Fibroblast of lung (primary cell): ENCODE data around the gene SP5. TPM values are rescaled to one million over a fixed set of nuclear protein-coding genes. Genes with fewer than 3 reads are reported as not detected.

Experiments
- DNase-seq, 2 donors: peaks; one replicate each; pipeline versions ENCODE4 v3.0.0 to v3.0.0-alpha.2; 2010; ENCODE audit warnings: low read depth in 2 of 2
- H2AFZ ChIP-seq: 2 replicates; pipeline ENCODE4 v1.5.1; 2012; ENCODE audit warnings: low read length, control low read depth, inconsistent platforms
- H3K27ac ChIP-seq: 2 replicates; pipeline ENCODE4 v1.5.1; 2011; ENCODE audit warnings: low read length, control low read depth; ENCODE audit not compliant: insufficient read depth
- H3K27me3 ChIP-seq: 2 replicates; pipeline ENCODE4 v1.5.1; 2011; ENCODE audit warnings: mild to moderate bottlenecking, low read length; ENCODE audit not compliant: control insufficient read depth, insufficient read depth
- H3K36me3 ChIP-seq: 2 replicates; pipeline ENCODE4 v1.5.1; 2011; ENCODE audit warnings: low read length; ENCODE audit not compliant: control insufficient read depth, insufficient read depth
- H3K4me1 ChIP-seq: 2 replicates; pipeline ENCODE4 v1.5.1; 2011; ENCODE audit warnings: low read length; ENCODE audit not compliant: control insufficient read depth, insufficient read depth; ENCODE audit errors: extremely low read depth
- H3K4me2 ChIP-seq: 2 replicates; pipeline ENCODE4 v1.5.1; 2011; ENCODE audit warnings: low read length, control low read depth; ENCODE audit not compliant: insufficient read depth; ENCODE audit errors: extremely low read depth
- H3K4me3 ChIP-seq, 4 experiments: fragments of 200-600 bp in 1 of 4; sonication (generic) in 1 of 4; replicated peaks in 1 of 4; 2 replicates each; pipeline ENCODE4 v1.5.1; 2011 to 2016; ENCODE audit warnings: low read length in 4 of 4, low read depth in 3 of 4, mild to moderate bottlenecking in 3 of 4, control low read depth in 2 of 4, inconsistent platforms in 1 of 4, mixed read lengths in 1 of 4; ENCODE audit not compliant: insufficient read depth in 1 of 4; ENCODE audit errors: control extremely low read depth in 1 of 4
- H3K79me2 ChIP-seq: 2 replicates; pipeline ENCODE4 v1.5.1; 2012; ENCODE audit warnings: mild to moderate bottlenecking, low read length, inconsistent platforms; ENCODE audit not compliant: control insufficient read depth, insufficient read depth
- H3K9ac ChIP-seq: 2 replicates; pipeline ENCODE4 v1.5.1; 2011; ENCODE audit warnings: mild to moderate bottlenecking, low read length, control low read depth; ENCODE audit not compliant: insufficient read depth
- H3K9me3 ChIP-seq: 2 replicates; pipeline ENCODE4 v1.5.1; 2012; ENCODE audit warnings: low read depth, low read length; ENCODE audit not compliant: control insufficient read depth, insufficient read depth
- H4K20me1 ChIP-seq: 2 replicates; pipeline ENCODE4 v1.5.1; 2011; ENCODE audit warnings: low read length; ENCODE audit not compliant: control insufficient read depth, insufficient read depth; ENCODE audit errors: extremely low read depth
- CTCF ChIP-seq, 2 donors: IDR thresholded peaks in 1 of 2; conservative IDR thresholded peaks in 1 of 2; 1 replicate in 1 of 2; 2 replicates in 1 of 2; pipeline ENCODE4 v1.5.1; 2011 to 2012; ENCODE audit warnings: low read length in 2 of 2, control low read depth in 1 of 2, inconsistent platforms in 1 of 2, low read depth in 1 of 2, mild to moderate bottlenecking in 1 of 2
- EZH2 ChIP-seq: IDR thresholded peaks from 2 replicates; pipeline ENCODE4 v1.5.1; 2012; ENCODE audit warnings: low read length, control low read depth, mild to moderate bottlenecking; ENCODE audit errors: missing control alignments
- polyA plus RNA-seq, 2 donors: library from polyadenylated mRNA; depleted of rRNA in 1 of 2; stranded (reverse) in 1 of 2; unstranded in 1 of 2; fragments of >200 nt; gene quantifications; 2 replicates each; pipeline ENCODE4 v1.2.1, GENCODE V29; 2011 to 2012; ENCODE audit warnings: missing spikeins in 1 of 2
- total RNA-seq: library from RNA; depleted of rRNA; stranded (reverse); fragments of >200 nt; gene quantifications from 2 replicates; pipeline ENCODE4 v1.2.1, GENCODE V29; 2014

SP5 gene
- total and polyA plus RNA-seq, 2 donors (not counting 1 experiment from before 2014, with no cell fraction given): under 0.01 TPM; not detected in 1

- Histone ChIP-seq H3K27ac (no peak overlapping the region), H3K9me3 (no peaks in the 10 kb centered on the region), H3K79me2 (no peaks in the 10 kb centered on the region), H3K27me3 (peaks cover 66% of the 10 kb centered on the region), H4K20me1 (no peaks in the 10 kb centered on the region), H3K9ac (no peak overlapping the region), H3K4me1 (peaks cover 2% of the 10 kb centered on the region), H2AFZ (no peak overlapping the region), H3K4me2 (no peak overlapping the region), H3K4me3 (no peak overlapping the region), H3K36me3 (no peaks in the 10 kb centered on the region)
- no peak for DNase-seq
- TF ChIP-seq EZH2: peak; percentile 64
- TF ChIP-seq CTCF (conservative IDR thresholded peaks at IDR 0.05 in 1 of 2, IDR thresholded peaks at IDR 0.05 in 1 of 2; ENCODE audit: low read depth in 1 of 2, low read length in 2 of 2): no peak
These were observed 2.2 kb upstream of the SP5 start for GRCh38 chr2:170712653-170713542.

GRCh38 chr2:170713543-170714380, 1.4 kb upstream of the SP5 start:
- H3K9me3 ChIP-seq: no peaks in the 10 kb centered on the region
- H3K79me2 ChIP-seq: no peaks in the 10 kb centered on the region
- H3K4me2 ChIP-seq: peak overlapping the region; percentile 35
- no peak overlapping the region for H3K27ac ChIP-seq
- H2AFZ ChIP-seq: no peak overlapping the region
- no peaks in the 10 kb centered on the region for H4K20me1 ChIP-seq
- no peaks in the 10 kb centered on the region for H3K36me3 ChIP-seq
- H3K27me3 ChIP-seq: peaks cover 66% of the 10 kb centered on the region
- TF ChIP-seq CTCF (conservative IDR thresholded peaks at IDR 0.05 in 1 of 2, IDR thresholded peaks at IDR 0.05 in 1 of 2; ENCODE audit: low read depth in 1 of 2, low read length in 2 of 2) (no peak), EZH2 (peak; percentile 95)
- no peak for DNase-seq
- H3K4me3 ChIP-seq: peak overlapping the region in 2 of 4 experiments; percentile 7 to 28
- peaks cover 2% of the 10 kb centered on the region for H3K4me1 ChIP-seq
- no peak overlapping the region for H3K9ac ChIP-seq
